SK-N-SH treated with all-trans-retinoic acid at 6 μM for 48 hours (cell line): Measurements from ENCODE around the gene DNAJC6.

Experiments
- ATAC-seq: fragments of 200-7000 bp; cut with Tn5 transposase; 3 replicates; pipeline ENCODE4 v1.9.1; 2020; ENCODE audit warnings: mild to moderate bottlenecking, moderate library complexity
- ARNTL ChIP-seq: fragments of 450-650 bp; formaldehyde crosslinking; IDR thresholded peaks from 2 replicates; pipeline ENCODE4 v1.5.0; 2020; ENCODE audit warnings: low read depth, mild to moderate bottlenecking, moderate library complexity, borderline replicate concordance
- BACH2 ChIP-seq: fragments of 250-450 bp; sonication (Bioruptor Pico); IDR thresholded peaks from 2 replicates; pipeline ENCODE4 v1.9.0; 2021; ENCODE audit warnings: mild to moderate bottlenecking, borderline replicate concordance
- CSDC2 ChIP-seq: fragments of 250-450 bp; sonication (Bioruptor Pico); IDR thresholded peaks from 2 replicates; pipeline ENCODE4 v1.5.0; 2020; ENCODE audit warnings: mild to moderate bottlenecking, moderate library complexity
- CSRNP3 ChIP-seq: fragments of 250-450 bp; sonication (Bioruptor Pico); IDR thresholded peaks from 2 replicates; pipeline ENCODE4 v1.5.1; 2021; ENCODE audit warnings: mild to moderate bottlenecking, moderate library complexity
- ESRRG ChIP-seq: fragments of 250-450 bp; sonication (Bioruptor Pico); IDR thresholded peaks from 2 replicates; pipeline ENCODE4 v1.6.1; 2021; ENCODE audit warnings: mild to moderate bottlenecking
- GLIS3 ChIP-seq: fragments of 250-450 bp; sonication (Bioruptor Pico); IDR thresholded peaks from 2 replicates; pipeline ENCODE4 v1.5.0; 2020; ENCODE audit warnings: mild to moderate bottlenecking, moderate library complexity
- ISL1 ChIP-seq: fragments of 250-450 bp; sonication (Bioruptor Pico); IDR thresholded peaks from 2 replicates; pipeline ENCODE4 v2.1.2; 2022; ENCODE audit warnings: mild to moderate bottlenecking, moderate library complexity
- OSR1 ChIP-seq: fragments of 250-450 bp; sonication (Bioruptor Pico); IDR thresholded peaks from 2 replicates; pipeline ENCODE4 v1.8.0; 2022; ENCODE audit warnings: moderate library complexity, mild to moderate bottlenecking, inconsistent platforms
- PPARA ChIP-seq: fragments of 250-450 bp; sonication (Bioruptor Pico); IDR thresholded peaks from 2 replicates; pipeline ENCODE4 v1.5.0; 2020; ENCODE audit warnings: mild to moderate bottlenecking, borderline replicate concordance
- RARB ChIP-seq: fragments of 250-450 bp; sonication (Bioruptor Pico); IDR thresholded peaks from 2 replicates; pipeline ENCODE4 v1.8.0; 2021; ENCODE audit warnings: mild to moderate bottlenecking, moderate library complexity
- SNAI2 ChIP-seq: fragments of 250-450 bp; sonication (Bioruptor Pico); IDR thresholded peaks from 2 replicates; pipeline ENCODE4 v1.5.0; 2020; ENCODE audit warnings: mild to moderate bottlenecking, moderate library complexity
- TCF4 ChIP-seq: fragments of 250-450 bp; sonication (Bioruptor Pico); IDR thresholded peaks from 2 replicates; pipeline ENCODE4 v1.8.0; 2021; ENCODE audit warnings: mild to moderate bottlenecking, moderate library complexity, borderline replicate concordance
- TOX ChIP-seq: fragments of 250-450 bp; sonication (Bioruptor Pico); IDR thresholded peaks from 2 replicates; pipeline ENCODE4 v1.8.0; 2021; ENCODE audit warnings: mild to moderate bottlenecking, moderate library complexity, borderline replicate concordance
- TSHZ2 ChIP-seq: fragments of 250-450 bp; sonication (Bioruptor Pico); IDR thresholded peaks from 2 replicates; pipeline ENCODE4 v1.5.0; 2020; ENCODE audit warnings: mild to moderate bottlenecking, moderate library complexity
- ZC3H10 ChIP-seq: fragments of 250-450 bp; sonication (Bioruptor Pico); IDR thresholded peaks from 2 replicates; pipeline ENCODE4 v1.5.1; 2021; ENCODE audit warnings: mild to moderate bottlenecking, moderate library complexity
- ZFP3 ChIP-seq: fragments of 250-450 bp; sonication (Bioruptor Pico); IDR thresholded peaks from 2 replicates; pipeline ENCODE4 v1.5.0; 2020; ENCODE audit warnings: mild to moderate bottlenecking, moderate library complexity
- ZFP30 ChIP-seq: fragments of 450-650 bp; formaldehyde crosslinking; IDR thresholded peaks from 2 replicates; pipeline ENCODE4 v1.5.0; 2022; ENCODE audit warnings: mild to moderate bottlenecking, moderate library complexity
- ZNF565 ChIP-seq: fragments of 450-650 bp; formaldehyde crosslinking; conservative IDR thresholded peaks from 2 replicates; pipeline ENCODE4 v1.5.0; 2020; ENCODE audit warnings: low read depth, mild to moderate bottlenecking, moderate library complexity
- ZNF70 ChIP-seq: fragments of 450-650 bp; formaldehyde crosslinking; IDR thresholded peaks from 2 replicates; pipeline ENCODE4 v1.5.0; 2020; ENCODE audit warnings: mild to moderate bottlenecking, moderate library complexity
- ZNF8 ChIP-seq: fragments of 450-650 bp; formaldehyde crosslinking; IDR thresholded peaks from 2 replicates; pipeline ENCODE4 v1.5.0; 2020; ENCODE audit warnings: mild to moderate bottlenecking, moderate library complexity
- TF ChIP-seq, protein P1 (sequence below): fragments of 250-450 bp; sonication (Bioruptor Pico); IDR thresholded peaks from 2 replicates; pipeline ENCODE4 v1.5.1; 2020; ENCODE audit warnings: low read depth, mild to moderate bottlenecking, moderate library complexity
- TF ChIP-seq, protein P2 (sequence below): fragments of 250-450 bp; sonication (Bioruptor Pico); IDR thresholded peaks from 2 replicates; pipeline ENCODE4 v1.8.0; 2020; ENCODE audit warnings: mild to moderate bottlenecking, moderate library complexity, borderline replicate concordance

Gene DNAJC6

GRCh38 chr1:65297706-65298105 is 11.6 kb upstream of the DNAJC6 start (continued):
- no peak for TF ChIP-seq ZNF70 (CRISPR knock-in tag)
- no peak for TF ChIP-seq ARNTL
- no peak for TF ChIP-seq ZFP30 (CRISPR knock-in tag)
- no peak for TF ChIP-seq ZNF8 (CRISPR knock-in tag)
- TF ChIP-seq, all 23 proteins: peak for 0

DNA sequence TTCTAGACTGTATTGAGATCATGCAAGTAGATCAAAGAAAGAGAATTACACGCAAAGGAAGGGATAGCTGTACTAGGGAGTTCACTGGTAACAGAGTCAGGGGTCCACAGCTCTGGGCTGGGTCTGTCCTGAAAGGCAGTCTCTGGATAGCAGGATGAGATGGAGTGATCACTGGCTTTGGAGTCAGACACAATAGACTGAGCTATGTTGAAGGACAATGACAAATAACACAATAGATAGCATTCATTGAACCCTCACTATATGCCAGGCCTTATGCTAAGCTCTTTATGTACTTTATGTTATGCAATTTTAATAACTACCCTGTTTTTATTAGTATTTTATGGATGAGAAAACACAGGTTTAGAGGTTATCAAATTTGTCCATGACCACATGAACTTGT is 10.0 kb upstream of the DNAJC6 start:
- TF ChIP-seq TSHZ2 (CRISPR knock-in tag) (no peak), TCF4 (CRISPR knock-in tag) (no peak), PPARA (no peak), ZC3H10 (no peak), SNAI2 (CRISPR knock-in tag) (no peak), ZNF70 (CRISPR knock-in tag) (no peak), ARNTL (no peak), CSDC2 (CRISPR knock-in tag) (no peak), OSR1 (no peak), ISL1 (CRISPR knock-in tag) (no peak), CSRNP3 (CRISPR knock-in tag) (no peak), ZFP30 (CRISPR knock-in tag) (no peak), TOX (CRISPR knock-in tag) (no peak), ZNF565 (CRISPR knock-in tag) (no peak), GLIS3 (no peak), ESRRG (CRISPR knock-in tag) (no peak), ZFP3 (no peak)
- TF ChIP-seq, protein P1, sequence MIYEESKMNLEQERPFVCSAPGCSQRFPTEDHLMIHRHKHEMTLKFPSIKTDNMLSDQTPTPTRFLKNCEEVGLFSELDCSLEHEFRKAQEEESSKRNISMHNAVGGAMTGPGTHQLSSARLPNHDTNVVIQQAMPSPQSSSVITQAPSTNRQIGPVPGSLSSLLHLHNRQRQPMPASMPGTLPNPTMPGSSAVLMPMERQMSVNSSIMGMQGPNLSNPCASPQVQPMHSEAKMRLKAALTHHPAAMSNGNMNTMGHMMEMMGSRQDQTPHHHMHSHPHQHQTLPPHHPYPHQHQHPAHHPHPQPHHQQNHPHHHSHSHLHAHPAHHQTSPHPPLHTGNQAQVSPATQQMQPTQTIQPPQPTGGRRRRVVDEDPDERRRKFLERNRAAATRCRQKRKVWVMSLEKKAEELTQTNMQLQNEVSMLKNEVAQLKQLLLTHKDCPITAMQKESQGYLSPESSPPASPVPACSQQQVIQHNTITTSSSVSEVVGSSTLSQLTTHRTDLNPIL (CRISPR knock-in tag), result no peak
- TF ChIP-seq, protein P2, sequence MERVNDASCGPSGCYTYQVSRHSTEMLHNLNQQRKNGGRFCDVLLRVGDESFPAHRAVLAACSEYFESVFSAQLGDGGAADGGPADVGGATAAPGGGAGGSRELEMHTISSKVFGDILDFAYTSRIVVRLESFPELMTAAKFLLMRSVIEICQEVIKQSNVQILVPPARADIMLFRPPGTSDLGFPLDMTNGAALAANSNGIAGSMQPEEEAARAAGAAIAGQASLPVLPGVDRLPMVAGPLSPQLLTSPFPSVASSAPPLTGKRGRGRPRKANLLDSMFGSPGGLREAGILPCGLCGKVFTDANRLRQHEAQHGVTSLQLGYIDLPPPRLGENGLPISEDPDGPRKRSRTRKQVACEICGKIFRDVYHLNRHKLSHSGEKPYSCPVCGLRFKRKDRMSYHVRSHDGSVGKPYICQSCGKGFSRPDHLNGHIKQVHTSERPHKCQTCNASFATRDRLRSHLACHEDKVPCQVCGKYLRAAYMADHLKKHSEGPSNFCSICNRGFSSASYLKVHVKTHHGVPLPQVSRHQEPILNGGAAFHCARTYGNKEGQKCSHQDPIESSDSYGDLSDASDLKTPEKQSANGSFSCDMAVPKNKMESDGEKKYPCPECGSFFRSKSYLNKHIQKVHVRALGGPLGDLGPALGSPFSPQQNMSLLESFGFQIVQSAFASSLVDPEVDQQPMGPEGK (CRISPR knock-in tag), result no peak
- no peak for ATAC-seq

DNA sequence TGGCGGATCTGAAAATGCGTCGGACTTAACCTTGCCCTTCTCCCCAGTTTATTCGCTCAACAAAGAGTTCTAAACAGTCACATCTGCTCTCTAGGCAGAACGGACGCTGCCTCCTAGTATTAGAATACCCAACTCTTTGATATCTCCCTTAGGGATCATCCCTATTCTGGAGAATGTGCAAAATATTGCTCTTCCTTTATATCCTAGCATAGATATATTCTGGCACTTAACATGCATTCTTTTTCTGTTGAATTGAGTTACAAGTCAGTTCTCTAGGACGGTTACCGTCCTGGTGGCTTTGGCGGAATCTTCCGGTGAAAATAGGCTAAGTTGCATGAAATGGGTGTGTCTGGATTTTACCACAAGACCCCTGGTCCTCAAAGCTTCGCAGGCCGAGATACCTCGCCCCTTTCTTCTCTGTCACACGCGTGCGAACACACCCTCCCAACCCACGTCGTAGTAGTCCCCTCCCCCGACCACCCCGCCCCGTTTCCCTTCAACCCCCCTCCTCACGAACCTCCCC is 501 bp upstream of the DNAJC6 start:
- TF ChIP-seq RARB (no peak), OSR1 (no peak), CSRNP3 (CRISPR knock-in tag) (no peak), PPARA (no peak), ARNTL (no peak), GLIS3 (no peak), BACH2 (CRISPR knock-in tag) (no peak), ZFP3 (no peak)
- TF ChIP-seq, protein P2 (CRISPR knock-in tag), result no peak
- TF ChIP-seq, all 23 proteins: peak for 0
- ATAC-seq, result no peak
